Measurements from ENCODE around the gene NUP133.

Gene NUP133

DNA sequence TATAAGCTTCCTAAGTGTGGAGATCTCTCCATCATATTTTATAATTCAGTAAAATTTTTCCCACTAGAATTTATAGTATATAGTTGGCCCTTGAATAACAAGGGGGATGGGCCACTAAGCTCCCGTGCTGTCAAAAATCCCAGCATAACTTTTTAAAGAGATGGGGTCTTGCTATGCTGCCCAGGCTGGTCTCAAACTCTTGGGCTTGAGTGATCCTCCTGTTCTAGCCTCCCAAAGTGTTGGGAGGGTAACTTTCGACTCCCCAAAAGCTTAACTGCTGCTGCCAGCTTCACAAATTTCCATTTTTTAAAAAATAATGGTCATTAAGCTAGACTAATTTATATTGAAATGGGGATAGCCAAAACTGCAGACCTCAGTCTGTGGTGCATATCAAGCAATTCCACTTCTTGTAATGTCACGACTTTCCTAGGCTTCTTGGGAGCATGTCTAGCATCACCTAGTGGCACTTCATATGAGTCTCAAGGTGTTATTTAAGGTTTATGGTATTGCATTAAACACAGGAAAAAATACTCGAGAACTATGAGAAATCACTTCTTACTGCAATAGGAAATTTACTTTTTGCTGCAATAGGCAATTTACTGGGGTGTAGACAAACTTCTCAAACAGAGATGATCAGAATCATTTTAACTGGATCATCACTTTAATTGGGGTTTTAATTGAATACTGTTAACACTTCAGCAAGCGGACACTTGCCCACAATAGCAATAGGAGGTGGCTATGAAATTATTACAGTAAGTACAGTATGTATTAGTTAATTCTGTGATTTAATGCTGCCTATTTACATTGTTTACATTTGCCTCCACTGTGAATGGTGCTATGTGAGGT is 55.0 kb downstream of the NUP133 start:
- peak; percentile 54 for DNase-seq (ENCODE audit: low read depth)
- no peak overlapping the region for H3K4me3 ChIP-seq (ENCODE audit: low read length)
- TF ChIP-seq, protein P1, sequence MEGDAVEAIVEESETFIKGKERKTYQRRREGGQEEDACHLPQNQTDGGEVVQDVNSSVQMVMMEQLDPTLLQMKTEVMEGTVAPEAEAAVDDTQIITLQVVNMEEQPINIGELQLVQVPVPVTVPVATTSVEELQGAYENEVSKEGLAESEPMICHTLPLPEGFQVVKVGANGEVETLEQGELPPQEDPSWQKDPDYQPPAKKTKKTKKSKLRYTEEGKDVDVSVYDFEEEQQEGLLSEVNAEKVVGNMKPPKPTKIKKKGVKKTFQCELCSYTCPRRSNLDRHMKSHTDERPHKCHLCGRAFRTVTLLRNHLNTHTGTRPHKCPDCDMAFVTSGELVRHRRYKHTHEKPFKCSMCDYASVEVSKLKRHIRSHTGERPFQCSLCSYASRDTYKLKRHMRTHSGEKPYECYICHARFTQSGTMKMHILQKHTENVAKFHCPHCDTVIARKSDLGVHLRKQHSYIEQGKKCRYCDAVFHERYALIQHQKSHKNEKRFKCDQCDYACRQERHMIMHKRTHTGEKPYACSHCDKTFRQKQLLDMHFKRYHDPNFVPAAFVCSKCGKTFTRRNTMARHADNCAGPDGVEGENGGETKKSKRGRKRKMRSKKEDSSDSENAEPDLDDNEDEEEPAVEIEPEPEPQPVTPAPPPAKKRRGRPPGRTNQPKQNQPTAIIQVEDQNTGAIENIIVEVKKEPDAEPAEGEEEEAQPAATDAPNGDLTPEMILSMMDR (IDR thresholded peaks at IDR 0.05; ENCODE audit: insufficient read depth, low read depth, low read length, missing control alignments), result peak; percentile 83

DNA sequence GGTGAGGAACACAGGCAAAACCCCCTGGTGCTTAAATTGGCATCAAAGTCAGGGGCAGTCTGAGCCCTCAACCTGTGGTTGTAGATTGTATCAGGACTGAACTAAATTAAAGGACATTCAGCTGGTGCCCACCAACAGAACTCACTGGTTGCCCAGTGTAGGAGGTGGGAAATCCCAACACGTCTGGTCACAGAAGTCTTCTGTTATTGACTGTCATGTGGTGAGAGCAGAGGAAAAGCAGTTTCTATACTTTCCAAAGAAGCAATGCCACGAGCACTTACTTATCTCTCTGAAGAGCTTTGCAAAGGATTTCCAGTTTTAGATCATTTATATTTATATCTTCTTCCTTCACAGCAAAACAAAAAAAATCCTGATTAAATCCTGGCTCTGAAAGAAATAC is 59.3 kb downstream of the NUP133 start:
- TF ChIP-seq, protein P1 (IDR thresholded peaks at IDR 0.05; ENCODE audit: insufficient read depth, low read depth, low read length, missing control alignments), result no peak
- DNase-seq (ENCODE audit: low read depth), result no peak
- H3K4me3 ChIP-seq (ENCODE audit: low read length), result no peak overlapping the region

DNA sequence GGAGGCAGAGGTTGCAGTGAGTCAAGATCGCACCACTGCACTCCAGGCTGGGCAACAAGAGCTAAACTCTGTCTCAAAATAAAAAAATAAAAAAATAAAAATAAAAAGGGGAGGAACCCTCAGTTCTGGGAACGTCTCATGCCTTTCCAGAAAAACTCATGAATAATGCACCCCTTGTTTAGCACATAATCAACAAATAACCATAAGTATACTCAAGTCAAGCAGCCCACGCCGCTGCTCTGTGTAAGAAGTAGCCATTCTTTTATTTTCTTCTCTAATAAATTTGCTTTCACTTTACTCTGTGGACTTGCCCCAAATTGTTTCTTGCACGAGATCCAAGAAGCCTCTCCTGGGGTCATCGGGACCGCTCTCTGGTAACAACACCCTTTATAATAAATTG is 59.8 kb downstream of the NUP133 start:
- TF ChIP-seq, protein P1 (IDR thresholded peaks at IDR 0.05; ENCODE audit: insufficient read depth, low read depth, low read length, missing control alignments), result no peak
- no peak for DNase-seq (ENCODE audit: low read depth)
- no peak overlapping the region for H3K4me3 ChIP-seq (ENCODE audit: low read length)

DNA sequence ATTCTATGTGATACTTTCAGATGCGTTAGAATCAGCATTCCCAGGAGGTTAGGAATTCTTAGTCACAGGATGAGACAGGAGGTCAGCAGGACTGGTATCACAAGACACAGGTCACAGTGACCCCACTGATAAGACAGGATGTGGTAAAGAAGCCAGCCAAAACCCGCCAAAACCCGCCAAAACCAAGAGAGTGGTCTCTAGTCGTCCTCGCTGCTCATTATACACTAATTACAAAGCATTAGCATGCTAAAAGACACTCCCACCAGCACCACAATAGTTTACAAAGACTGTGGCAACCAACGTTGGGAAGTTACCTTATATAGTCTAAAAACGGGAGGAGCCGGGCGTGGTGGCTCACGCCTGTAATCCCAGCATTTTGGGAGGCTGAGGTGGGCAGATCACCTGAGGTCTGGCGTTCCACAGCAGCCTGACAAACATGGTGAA is 60.3 kb downstream of the NUP133 start:
- TF ChIP-seq, protein P1 (IDR thresholded peaks at IDR 0.05; ENCODE audit: insufficient read depth, low read depth, low read length, missing control alignments), result no peak
- DNase-seq (ENCODE audit: low read depth), result no peak
- no peak overlapping the region for H3K4me3 ChIP-seq (ENCODE audit: low read length)

DNA sequence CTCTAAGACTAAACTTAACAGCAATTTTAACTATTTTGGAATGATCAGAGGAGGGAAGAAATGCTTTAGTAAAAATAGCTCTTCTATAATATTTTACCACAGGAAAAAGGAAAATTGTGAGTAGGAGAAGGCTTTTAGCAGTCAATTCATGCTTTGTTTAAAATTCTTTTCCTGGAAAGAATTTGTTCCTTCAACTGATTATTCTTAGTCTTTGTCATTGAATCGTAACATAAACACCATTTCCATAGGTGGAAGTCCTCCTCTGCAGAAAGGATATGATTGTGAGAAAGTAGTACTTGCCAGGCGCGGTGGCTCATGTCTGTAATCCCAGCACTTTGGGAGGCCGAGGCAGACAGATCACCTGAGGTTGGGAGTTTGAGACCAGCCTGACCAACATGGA is 62.3 kb downstream of the NUP133 start:
- TF ChIP-seq, protein P1 (IDR thresholded peaks at IDR 0.05; ENCODE audit: insufficient read depth, low read depth, low read length, missing control alignments), result no peak

DNA sequence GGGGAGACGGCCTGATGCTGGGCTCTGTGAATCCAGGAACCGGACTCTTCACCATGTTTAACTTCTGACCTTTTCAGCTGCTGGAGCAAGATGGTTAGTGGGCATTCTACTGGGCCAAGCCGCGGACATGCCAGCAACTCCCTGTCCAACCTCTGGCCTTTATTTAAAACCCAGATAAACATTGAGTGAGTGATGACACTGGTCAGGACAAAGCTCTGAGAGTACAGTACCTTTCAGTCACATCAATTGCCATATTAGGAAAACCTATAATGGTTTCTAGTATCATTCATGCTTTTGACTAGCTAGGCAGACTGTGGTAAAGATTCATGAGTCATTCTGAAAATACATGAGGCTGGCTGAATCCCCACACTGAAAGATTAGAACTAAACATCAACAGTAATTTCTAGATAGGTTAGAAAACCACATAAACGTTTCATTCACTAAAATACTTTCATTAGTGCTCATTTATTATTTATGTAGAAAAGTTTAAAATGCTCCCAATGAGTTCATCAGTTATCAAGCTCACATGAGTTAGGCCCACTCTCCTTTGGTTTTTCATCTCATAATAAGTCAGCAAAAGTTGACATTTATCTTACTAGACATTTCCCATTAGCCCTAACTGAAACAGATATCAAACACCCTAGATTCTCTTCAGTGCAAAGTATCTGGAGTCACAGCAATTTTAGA is 67.1 kb downstream of the NUP133 start:
- DNase-seq (ENCODE audit: low read depth), result peak; percentile 34
- no peak overlapping the region for H3K4me3 ChIP-seq (ENCODE audit: low read length)
- TF ChIP-seq, protein P1 (IDR thresholded peaks at IDR 0.05; ENCODE audit: insufficient read depth, low read depth, low read length, missing control alignments), result no peak

More for the DNA sequence above, 62.3 kb downstream of the NUP133 start:
- no peak for DNase-seq (ENCODE audit: low read depth)
- no peak overlapping the region for H3K4me3 ChIP-seq (ENCODE audit: low read length)
